Measurements from ENCODE around the gene ENTPD6.

Gene ENTPD6

GRCh38 chr20:25269833-25270170 is 74.3 kb downstream of the ENTPD6 start:
- Histone ChIP-seq H3K27me3 (ENCODE audit: insufficient read depth, insufficient read length) (no peaks in the 10 kb centered on the region), H3K4me1 (ENCODE audit: insufficient read depth, insufficient read length) (peaks cover 5% of the 10 kb centered on the region), H3K9me3 (ENCODE audit: insufficient read depth, low read length) (no peaks in the 10 kb centered on the region), H3K9ac (ENCODE audit: insufficient read length, low read depth) (no peak overlapping the region), H3K4me3 (ENCODE audit: insufficient read length, low read depth) (no peak overlapping the region), H3K36me3 (ENCODE audit: insufficient read depth, insufficient read length, low read length) (peaks cover 55% of the 10 kb centered on the region)
- DNase-seq (ENCODE audit: low read depth, low spot score): no peak
- TF ChIP-seq ZNF274 (IDR thresholded peaks at IDR 0.05; ENCODE audit: low read depth, low read length): no peak

DNA sequence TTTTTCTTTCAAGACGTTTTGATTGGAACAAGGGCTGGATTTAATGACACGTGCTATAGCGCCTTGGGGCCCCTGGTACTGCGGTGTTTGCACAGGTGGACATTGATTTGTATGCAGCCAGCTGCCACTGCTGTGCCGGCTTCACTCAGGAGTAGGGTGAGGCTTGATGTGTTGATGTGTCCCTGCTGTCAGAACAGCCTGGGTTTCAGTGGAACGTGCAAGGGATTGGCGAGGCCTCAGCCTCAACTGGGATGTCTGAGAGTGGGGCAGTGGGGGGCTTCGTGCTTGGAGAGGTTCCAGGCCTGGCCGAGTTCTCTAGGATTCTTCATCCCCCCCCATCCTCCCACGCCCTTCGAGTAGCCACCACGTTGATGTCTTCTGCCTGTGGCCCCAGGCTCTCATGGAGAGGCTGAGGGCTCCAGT is 75.3 kb downstream of the ENTPD6 start:
- no peaks in the 10 kb centered on the region for H3K9me3 ChIP-seq (ENCODE audit: insufficient read depth, low read length)
- no peak for TF ChIP-seq ZNF274 (IDR thresholded peaks at IDR 0.05; ENCODE audit: low read depth, low read length)
- TF ChIP-seq SUZ12 (IDR thresholded peaks at IDR 0.05; ENCODE audit: extremely low read depth, insufficient read depth, insufficient read length): no peak
- TF ChIP-seq YY1 (IDR thresholded peaks at IDR 0.05; ENCODE audit: insufficient read depth, insufficient read length): no peak
- H3K36me3 ChIP-seq (ENCODE audit: insufficient read depth, insufficient read length, low read length): peaks cover 65% of the 10 kb centered on the region
- H3K27me3 ChIP-seq (ENCODE audit: insufficient read depth, insufficient read length): no peaks in the 10 kb centered on the region
- no peak for DNase-seq (ENCODE audit: low read depth, low spot score)
- H3K4me3 ChIP-seq (ENCODE audit: insufficient read length, low read depth): no peak overlapping the region
- no peak overlapping the region for H3K9ac ChIP-seq (ENCODE audit: insufficient read length, low read depth)
- H3K4me1 ChIP-seq (ENCODE audit: insufficient read depth, insufficient read length): peaks cover 5% of the 10 kb centered on the region

GRCh38 chr20:25271486-25272222 is 76.1 kb downstream of the ENTPD6 start:
- no peaks in the 10 kb centered on the region for H3K9me3 ChIP-seq (ENCODE audit: insufficient read depth, low read length)
- H3K27me3 ChIP-seq (ENCODE audit: insufficient read depth, insufficient read length): no peaks in the 10 kb centered on the region
- no peak overlapping the region for H3K4me3 ChIP-seq (ENCODE audit: insufficient read length, low read depth)
- H3K9ac ChIP-seq (ENCODE audit: insufficient read length, low read depth): no peak overlapping the region
- peaks cover 5% of the 10 kb centered on the region for H3K4me1 ChIP-seq (ENCODE audit: insufficient read depth, insufficient read length)
- H3K36me3 ChIP-seq (ENCODE audit: insufficient read depth, insufficient read length, low read length): peaks cover 72% of the 10 kb centered on the region
- TF ChIP-seq ZNF274 (IDR thresholded peaks at IDR 0.05; ENCODE audit: low read depth, low read length) (no peak), SUZ12 (IDR thresholded peaks at IDR 0.05; ENCODE audit: extremely low read depth, insufficient read depth, insufficient read length) (no peak), YY1 (IDR thresholded peaks at IDR 0.05; ENCODE audit: insufficient read depth, insufficient read length) (no peak)
- DNase-seq (ENCODE audit: low read depth, low spot score): no peak

DNA sequence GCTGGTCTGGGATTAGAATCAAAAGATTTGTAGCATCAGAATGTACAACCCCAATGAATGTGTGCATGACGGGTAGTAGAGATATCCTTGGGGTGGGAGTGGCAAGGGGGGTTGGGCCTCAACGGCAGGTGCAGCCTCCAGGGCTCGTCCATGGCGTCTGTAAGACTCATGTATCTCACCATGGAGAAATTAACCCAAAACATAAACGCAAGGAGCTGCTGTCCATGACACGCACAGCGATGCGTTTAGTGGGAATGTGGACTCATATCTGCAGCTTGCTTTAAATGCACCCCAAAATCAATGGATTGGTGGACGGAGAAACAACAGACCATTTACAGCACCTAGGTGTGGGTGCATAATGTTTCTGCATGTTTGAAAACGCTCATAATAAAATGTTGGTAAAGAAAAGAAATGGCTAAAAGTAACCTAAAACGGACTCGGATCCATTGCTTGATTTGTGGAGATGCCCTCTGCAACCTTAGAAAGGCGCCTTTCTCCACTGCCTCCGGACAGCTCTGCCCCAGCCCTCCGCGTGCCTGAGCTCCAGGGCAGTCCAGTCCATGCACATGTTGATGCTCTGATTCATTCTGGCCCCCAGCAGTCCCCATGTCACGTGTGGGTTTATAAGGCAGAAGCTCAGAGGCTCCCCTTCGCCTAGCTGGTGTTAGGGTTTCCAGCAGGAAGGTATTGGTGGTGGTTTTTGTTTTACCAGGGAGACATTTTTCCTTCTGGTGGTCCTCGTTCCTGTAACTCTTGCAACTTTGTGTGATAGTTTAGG is 76.9 kb downstream of the ENTPD6 start:
- no peak for DNase-seq (ENCODE audit: low read depth, low spot score)
- Histone ChIP-seq H3K9me3 (ENCODE audit: insufficient read depth, low read length) (no peaks in the 10 kb centered on the region), H3K27me3 (ENCODE audit: insufficient read depth, insufficient read length) (no peaks in the 10 kb centered on the region), H3K4me3 (ENCODE audit: insufficient read length, low read depth) (no peak overlapping the region), H3K9ac (ENCODE audit: insufficient read length, low read depth) (no peak overlapping the region), H3K36me3 (ENCODE audit: insufficient read depth, insufficient read length, low read length) (peaks cover 80% of the 10 kb centered on the region), H3K4me1 (ENCODE audit: insufficient read depth, insufficient read length) (peaks cover 5% of the 10 kb centered on the region)
- TF ChIP-seq ZNF274 (IDR thresholded peaks at IDR 0.05; ENCODE audit: low read depth, low read length): no peak
- TF ChIP-seq YY1 (IDR thresholded peaks at IDR 0.05; ENCODE audit: insufficient read depth, insufficient read length): no peak
- no peak for TF ChIP-seq SUZ12 (IDR thresholded peaks at IDR 0.05; ENCODE audit: extremely low read depth, insufficient read depth, insufficient read length)

DNA sequence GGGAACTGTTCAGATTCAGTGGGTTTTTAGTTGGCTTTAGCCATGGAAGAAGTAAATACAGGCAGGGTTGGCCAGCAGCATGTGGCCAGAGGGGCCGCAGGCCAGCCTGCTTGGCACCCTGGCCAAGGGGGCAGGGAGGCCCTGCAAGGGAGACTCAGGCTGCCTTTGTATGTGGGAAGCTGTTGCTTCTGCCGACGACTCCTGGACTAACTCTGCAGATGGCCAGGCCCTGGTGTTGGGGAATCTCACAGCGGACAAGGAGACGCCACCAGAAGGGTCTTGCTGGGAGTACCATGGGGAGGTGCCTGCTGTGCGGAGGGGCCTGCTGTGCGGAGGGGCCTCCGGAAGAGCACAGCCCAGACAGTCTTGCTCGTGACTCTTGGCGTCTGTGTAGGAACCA is 77.5 kb downstream of the ENTPD6 start:
- no peaks in the 10 kb centered on the region for H3K27me3 ChIP-seq (ENCODE audit: insufficient read depth, insufficient read length)
- peaks cover 5% of the 10 kb centered on the region for H3K4me1 ChIP-seq (ENCODE audit: insufficient read depth, insufficient read length)
- no peak overlapping the region for H3K9ac ChIP-seq (ENCODE audit: insufficient read length, low read depth)
- H3K9me3 ChIP-seq (ENCODE audit: insufficient read depth, low read length): no peaks in the 10 kb centered on the region
- peaks cover 85% of the 10 kb centered on the region for H3K36me3 ChIP-seq (ENCODE audit: insufficient read depth, insufficient read length, low read length)
- DNase-seq (ENCODE audit: low read depth, low spot score): no peak
- TF ChIP-seq YY1 (IDR thresholded peaks at IDR 0.05; ENCODE audit: insufficient read depth, insufficient read length): no peak
- no peak for TF ChIP-seq SUZ12 (IDR thresholded peaks at IDR 0.05; ENCODE audit: extremely low read depth, insufficient read depth, insufficient read length)
- TF ChIP-seq ZNF274 (IDR thresholded peaks at IDR 0.05; ENCODE audit: low read depth, low read length): no peak
- no peak overlapping the region for H3K4me3 ChIP-seq (ENCODE audit: insufficient read length, low read depth)

DNA sequence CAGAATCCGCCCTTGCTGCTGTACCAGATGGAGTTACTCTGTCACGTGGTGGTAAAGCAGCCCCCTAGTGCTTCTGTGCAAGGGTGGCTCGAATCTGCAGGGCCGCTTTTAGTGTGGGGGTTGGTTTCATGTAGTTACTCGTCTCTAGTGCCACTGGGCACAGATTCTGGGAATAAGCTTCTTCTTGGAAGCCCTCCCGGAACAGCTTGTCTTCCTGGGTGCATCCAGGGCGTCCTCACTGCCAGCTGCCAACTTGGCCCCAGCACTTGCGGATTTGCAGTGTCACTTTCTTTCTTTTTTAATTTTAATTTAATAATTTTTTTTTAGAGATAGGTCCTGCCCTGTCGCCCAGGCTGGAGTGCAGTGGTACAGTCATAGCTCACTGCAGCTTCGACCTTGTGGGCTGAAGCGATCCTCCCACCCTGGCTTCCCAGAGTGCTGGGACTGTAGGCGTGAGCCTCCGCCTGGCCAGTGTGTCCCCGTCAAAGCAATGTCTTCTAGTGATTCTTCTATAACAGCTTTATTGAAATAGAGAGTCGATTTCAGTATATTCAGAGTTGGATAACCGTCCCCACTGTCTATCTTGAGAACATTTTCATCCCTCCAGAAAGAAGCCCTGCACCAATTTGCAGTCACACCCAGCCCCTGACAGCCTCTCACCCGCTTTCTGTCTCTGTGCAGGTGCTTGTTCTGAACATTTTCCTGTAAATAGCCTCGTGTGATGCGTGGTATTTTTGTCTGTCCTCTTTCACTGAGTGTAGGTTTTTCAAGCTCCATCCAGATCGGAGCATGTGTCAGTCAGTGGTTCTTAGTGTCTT is 78.2 kb downstream of the ENTPD6 start:
- Histone ChIP-seq H3K9ac (ENCODE audit: insufficient read length, low read depth) (no peak overlapping the region), H3K9me3 (ENCODE audit: insufficient read depth, low read length) (no peaks in the 10 kb centered on the region), H3K4me1 (ENCODE audit: insufficient read depth, insufficient read length) (peaks cover 5% of the 10 kb centered on the region), H3K27me3 (ENCODE audit: insufficient read depth, insufficient read length) (no peaks in the 10 kb centered on the region), H3K36me3 (ENCODE audit: insufficient read depth, insufficient read length, low read length) (peaks cover 92% of the 10 kb centered on the region), H3K4me3 (ENCODE audit: insufficient read length, low read depth) (no peak overlapping the region)
- TF ChIP-seq SUZ12 (IDR thresholded peaks at IDR 0.05; ENCODE audit: extremely low read depth, insufficient read depth, insufficient read length) (no peak), ZNF274 (IDR thresholded peaks at IDR 0.05; ENCODE audit: low read depth, low read length) (no peak), YY1 (IDR thresholded peaks at IDR 0.05; ENCODE audit: insufficient read depth, insufficient read length) (no peak)
- no peak for DNase-seq (ENCODE audit: low read depth, low spot score)

DNA sequence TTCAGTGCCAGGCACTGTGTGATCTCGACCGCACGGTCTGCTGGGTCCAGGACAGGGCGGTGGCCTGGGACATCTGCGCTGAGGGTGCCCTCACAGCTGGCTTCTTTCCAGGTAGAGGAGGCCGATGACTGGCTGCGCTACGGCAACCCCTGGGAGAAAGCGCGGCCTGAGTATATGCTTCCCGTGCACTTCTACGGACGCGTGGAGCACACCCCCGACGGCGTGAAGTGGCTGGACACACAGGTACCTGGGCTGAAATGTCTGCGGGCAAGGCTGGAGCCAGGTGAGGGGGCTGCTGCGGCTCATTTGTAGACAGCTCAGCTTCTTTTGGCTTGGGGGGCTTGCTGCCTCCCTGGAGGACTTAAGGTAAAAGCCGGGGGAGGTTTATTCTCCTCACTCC is 79.0 kb downstream of the ENTPD6 start:
- no peak for DNase-seq (ENCODE audit: low read depth, low spot score)
- H3K4me1 ChIP-seq (ENCODE audit: insufficient read depth, insufficient read length): no peaks in the 10 kb centered on the region
- H3K27me3 ChIP-seq (ENCODE audit: insufficient read depth, insufficient read length): no peaks in the 10 kb centered on the region
- no peaks in the 10 kb centered on the region for H3K9me3 ChIP-seq (ENCODE audit: insufficient read depth, low read length)
- no peak overlapping the region for H3K4me3 ChIP-seq (ENCODE audit: insufficient read length, low read depth)
- H3K36me3 ChIP-seq (ENCODE audit: insufficient read depth, insufficient read length, low read length): peaks cover 92% of the 10 kb centered on the region
- TF ChIP-seq YY1 (IDR thresholded peaks at IDR 0.05; ENCODE audit: insufficient read depth, insufficient read length): no peak
- no peak for TF ChIP-seq ZNF274 (IDR thresholded peaks at IDR 0.05; ENCODE audit: low read depth, low read length)
- no peak for TF ChIP-seq SUZ12 (IDR thresholded peaks at IDR 0.05; ENCODE audit: extremely low read depth, insufficient read depth, insufficient read length)
- H3K9ac ChIP-seq (ENCODE audit: insufficient read length, low read depth): no peak overlapping the region
